ENCODE measurements around the gene MARCHF5. TPM values are rescaled to one million over a fixed set of nuclear protein-coding genes. Genes with fewer than 3 reads are reported as not detected.

MARCHF5 gene
- total RNA-seq, 1 donor from 2014 or later: 34.2 TPM

- H3K36me3 Mint-ChIP-seq (ENCODE audit: low read depth): no peaks in the 10 kb centered on the region
- no peaks in the 10 kb centered on the region for H3K27me3 Mint-ChIP-seq (ENCODE audit: low read depth)
- no peaks in the 10 kb centered on the region for H3K9me3 Mint-ChIP-seq (ENCODE audit: low read depth)
- peaks cover 13% of the 10 kb centered on the region for H3K4me1 Mint-ChIP-seq (ENCODE audit: low read depth)
- H3K27ac Mint-ChIP-seq (ENCODE audit: unreplicated experiment): no peak overlapping the region
- no peak overlapping the region for H3K4me3 Mint-ChIP-seq (ENCODE audit: unreplicated experiment)
- DNase-seq (ENCODE audit: low spot score): no peak
- TF ChIP-seq CTCF (IDR thresholded peaks at IDR 0.05): no peak
Measured at GRCh38 chr10:92304061-92304460, 13.1 kb downstream of the MARCHF5 start.

GRCh38 chr10:92305133-92306072 lies 14.4 kb downstream of the MARCHF5 start:
- Mint-ChIP-seq H3K36me3 (ENCODE audit: low read depth) (no peaks in the 10 kb centered on the region), H3K27ac (ENCODE audit: unreplicated experiment) (no peak overlapping the region), H3K4me1 (ENCODE audit: low read depth) (peaks cover 13% of the 10 kb centered on the region), H3K27me3 (ENCODE audit: low read depth) (no peaks in the 10 kb centered on the region), H3K9me3 (ENCODE audit: low read depth) (no peaks in the 10 kb centered on the region), H3K4me3 (ENCODE audit: unreplicated experiment) (no peak overlapping the region)
- no peak for TF ChIP-seq CTCF (IDR thresholded peaks at IDR 0.05)
- DNase-seq (ENCODE audit: low spot score): no peak

GRCh38 chr10:92309272-92309671 lies 18.3 kb downstream of the MARCHF5 start:
- Mint-ChIP-seq H3K9me3 (ENCODE audit: low read depth) (no peaks in the 10 kb centered on the region), H3K27ac (ENCODE audit: unreplicated experiment) (no peak overlapping the region), H3K4me3 (ENCODE audit: unreplicated experiment) (no peak overlapping the region), H3K27me3 (ENCODE audit: low read depth) (no peaks in the 10 kb centered on the region), H3K36me3 (ENCODE audit: low read depth) (peaks cover 3% of the 10 kb centered on the region), H3K4me1 (ENCODE audit: low read depth) (peaks cover 5% of the 10 kb centered on the region)
- TF ChIP-seq CTCF (IDR thresholded peaks at IDR 0.05): no peak
- DNase-seq (ENCODE audit: low spot score): no peak

- H3K4me3 Mint-ChIP-seq (ENCODE audit: unreplicated experiment): no peak overlapping the region
- peaks cover 3% of the 10 kb centered on the region for H3K36me3 Mint-ChIP-seq (ENCODE audit: low read depth)
- no peaks in the 10 kb centered on the region for H3K9me3 Mint-ChIP-seq (ENCODE audit: low read depth)
- no peaks in the 10 kb centered on the region for H3K27me3 Mint-ChIP-seq (ENCODE audit: low read depth)
- H3K27ac Mint-ChIP-seq (ENCODE audit: unreplicated experiment): no peak overlapping the region
- no peak for TF ChIP-seq CTCF (IDR thresholded peaks at IDR 0.05)
- H3K4me1 Mint-ChIP-seq (ENCODE audit: low read depth): peaks cover 12% of the 10 kb centered on the region
- no peak for DNase-seq (ENCODE audit: low spot score)
Measured at GRCh38 chr10:92313750-92314149, 22.8 kb downstream of the MARCHF5 start.

- Mint-ChIP-seq H3K4me1 (ENCODE audit: low read depth) (peaks cover 8% of the 10 kb centered on the region), H3K27ac (ENCODE audit: unreplicated experiment) (peak overlapping the region; percentile 41), H3K9me3 (ENCODE audit: low read depth) (peaks cover 5% of the 10 kb centered on the region), H3K36me3 (ENCODE audit: low read depth) (peaks cover 4% of the 10 kb centered on the region), H3K27me3 (ENCODE audit: low read depth) (no peaks in the 10 kb centered on the region), H3K4me3 (ENCODE audit: unreplicated experiment) (no peak overlapping the region)
- no peak for DNase-seq (ENCODE audit: low spot score)
- no peak for TF ChIP-seq CTCF (IDR thresholded peaks at IDR 0.05)
Measured at GRCh38 chr10:92316610-92317009, 25.6 kb downstream of the MARCHF5 start.
